GM20000 (cell line): ENCODE results near the gene ARG1.

Source experiments
- DNase-seq: peaks from one replicate; pipeline ENCODE4 v3.0.0; 2012; ENCODE audit warnings: low spot score
- CTCF ChIP-seq: IDR thresholded peaks from 2 replicates; pipeline ENCODE4 v1.5.1; 2012; ENCODE audit warnings: mild to moderate bottlenecking, control low read depth; ENCODE audit errors: extremely low read depth, missing control alignments

ARG1 gene

GRCh38 chr6:131613296-131613925 is 40.4 kb downstream of the ARG1 start:
- TF ChIP-seq CTCF = no peak
- DNase-seq = no peak

- no peak for DNase-seq
- TF ChIP-seq CTCF = no peak
These were observed 42.2 kb downstream of the ARG1 start for GRCh38 chr6:131615275-131615674.

- peak; percentile 87 for DNase-seq
- TF ChIP-seq CTCF = peak; percentile 99
These were observed 55.0 kb downstream of the ARG1 start, which contains the start of gene MED23 for GRCh38 chr6:131627724-131628682. Gene MED23 (minus strand): TSS chr6:131628242. CDS start chr6:131628049, 193 bp downstream.

DNA sequence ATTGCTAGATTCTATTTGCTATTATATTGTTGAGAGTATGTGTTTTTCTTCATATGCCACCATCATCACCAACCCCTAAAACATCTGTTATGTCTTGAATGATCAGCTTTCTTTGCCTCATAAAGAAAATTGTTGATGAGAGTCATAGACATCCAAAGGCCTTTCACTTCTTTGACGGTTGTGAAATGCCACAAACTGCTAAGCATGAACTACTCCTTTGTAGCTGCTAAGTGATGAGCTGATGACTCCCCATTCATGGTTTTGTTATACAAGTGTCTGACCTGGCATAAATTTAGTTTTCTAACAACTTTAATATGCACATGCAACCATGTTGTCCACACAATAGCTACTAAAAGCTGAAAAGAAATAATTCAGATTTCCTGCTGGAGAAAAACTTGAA is 55.7 kb downstream of the ARG1 start:
- DNase-seq = no peak
- TF ChIP-seq CTCF = no peak

DNA sequence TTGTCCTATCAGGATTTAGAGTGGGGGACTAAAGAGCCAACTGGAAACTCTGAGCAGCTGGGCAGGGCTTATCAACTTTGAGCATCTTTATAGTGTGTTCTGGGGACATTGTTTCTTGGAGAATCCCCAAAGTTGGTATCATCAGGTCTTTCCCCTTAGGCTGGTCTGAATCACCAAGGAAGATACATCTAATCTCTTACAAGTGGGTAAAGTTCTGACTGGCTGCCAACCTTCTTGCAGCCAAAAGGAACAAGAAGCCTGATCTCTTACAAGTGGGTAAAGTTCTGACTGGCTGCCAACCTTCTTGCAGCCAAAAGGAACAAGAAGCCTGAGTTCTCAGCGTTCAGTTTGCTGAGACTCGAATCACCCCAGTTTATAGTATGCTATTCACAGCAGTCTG is 56.6 kb downstream of the ARG1 start:
- DNase-seq = no peak
- TF ChIP-seq CTCF = no peak

GRCh38 chr6:131631625-131632289 is 58.7 kb downstream of the ARG1 start:
- no peak for DNase-seq
- no peak for TF ChIP-seq CTCF
